Purkinje cell (primary cell): Measurements from ENCODE around the gene FLAD1. TPM values are rescaled to one million over a fixed set of nuclear protein-coding genes. Genes with fewer than 3 reads are reported as not detected.

Experiments used
- polyA plus RNA-seq: library from polyadenylated mRNA; unstranded; fragments of >200 nt; fragmentation: Nextera tagmentation; gene quantifications from 2 replicates; pipeline ENCODE4 v1.2.1, GENCODE V29; 2014

Gene FLAD1
- 21.8 and 34.5 TPM in 2 replicates for polyA plus RNA-seq

DNA sequence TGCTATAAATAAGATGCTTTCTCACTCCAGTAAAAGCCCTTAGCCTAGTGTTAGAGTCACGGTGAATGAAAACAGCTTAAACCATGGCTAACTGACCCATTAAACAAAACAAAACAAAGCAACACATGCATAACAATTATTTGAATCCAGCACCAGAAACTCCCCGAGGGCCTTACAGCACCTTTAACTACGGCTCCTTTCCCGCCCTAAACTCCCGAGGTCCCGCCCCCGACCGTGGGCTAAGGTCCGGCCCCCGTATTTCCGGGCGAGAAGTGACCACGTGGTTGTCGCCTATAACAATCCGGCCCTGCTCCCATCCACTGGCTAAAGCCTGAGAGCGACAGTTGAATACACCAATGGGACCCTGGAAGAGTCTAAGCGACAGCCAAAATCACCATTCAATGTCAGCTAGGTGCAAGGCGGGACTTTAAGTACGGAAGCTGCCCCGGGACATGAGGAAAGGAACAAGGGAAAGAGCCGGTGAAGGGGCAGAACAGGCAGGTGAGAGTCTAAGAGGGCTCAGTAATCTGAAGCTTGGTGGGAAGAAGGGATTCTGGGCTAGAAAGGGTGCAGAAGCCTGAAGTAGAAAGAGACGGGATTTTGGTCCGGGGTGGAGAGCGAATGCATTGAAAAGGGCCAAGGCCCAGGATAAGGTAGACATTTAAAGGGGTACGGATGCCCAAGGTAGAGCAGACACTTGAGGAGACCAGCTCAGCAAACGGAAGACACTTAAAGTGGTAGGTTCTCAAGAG, at the start of gene FLAD1:
Gene FLAD1 (plus strand): TSS at position 448 of the 752 bp plus-strand sequence. CDS start 351 bp downstream, outside the sequence.

DNA sequence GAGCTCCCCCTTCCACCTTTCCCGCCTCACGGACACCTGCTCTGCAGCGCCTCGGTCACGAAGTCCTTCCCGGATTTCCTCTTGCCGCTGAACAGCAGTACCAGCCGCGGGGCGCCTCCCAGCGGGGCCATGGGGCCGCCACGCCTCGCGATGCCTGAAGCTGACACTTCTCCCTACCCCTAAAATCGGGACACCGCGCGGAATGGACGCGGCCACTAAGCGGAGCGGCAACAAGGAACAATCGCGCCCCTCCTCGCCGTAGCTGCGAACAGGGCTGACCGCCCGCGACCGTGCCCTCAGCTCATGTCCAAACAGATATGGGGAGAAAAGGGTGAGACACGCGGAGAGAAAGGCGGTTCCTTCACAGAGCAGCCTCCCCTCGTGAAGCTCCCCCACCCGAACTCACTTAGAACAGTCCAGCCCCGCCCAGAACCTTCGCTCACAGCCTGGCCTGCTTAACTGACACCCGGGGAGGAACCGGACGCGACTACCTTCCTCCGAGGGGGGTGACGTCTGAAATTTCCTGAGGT, 46.5 kb upstream of the FLAD1 start, which contains the start of gene PMVK:
Gene PMVK (minus strand): TSS at position 165 of the 530 bp plus-strand sequence. CDS start 34 bp downstream, at position 131.

DNA sequence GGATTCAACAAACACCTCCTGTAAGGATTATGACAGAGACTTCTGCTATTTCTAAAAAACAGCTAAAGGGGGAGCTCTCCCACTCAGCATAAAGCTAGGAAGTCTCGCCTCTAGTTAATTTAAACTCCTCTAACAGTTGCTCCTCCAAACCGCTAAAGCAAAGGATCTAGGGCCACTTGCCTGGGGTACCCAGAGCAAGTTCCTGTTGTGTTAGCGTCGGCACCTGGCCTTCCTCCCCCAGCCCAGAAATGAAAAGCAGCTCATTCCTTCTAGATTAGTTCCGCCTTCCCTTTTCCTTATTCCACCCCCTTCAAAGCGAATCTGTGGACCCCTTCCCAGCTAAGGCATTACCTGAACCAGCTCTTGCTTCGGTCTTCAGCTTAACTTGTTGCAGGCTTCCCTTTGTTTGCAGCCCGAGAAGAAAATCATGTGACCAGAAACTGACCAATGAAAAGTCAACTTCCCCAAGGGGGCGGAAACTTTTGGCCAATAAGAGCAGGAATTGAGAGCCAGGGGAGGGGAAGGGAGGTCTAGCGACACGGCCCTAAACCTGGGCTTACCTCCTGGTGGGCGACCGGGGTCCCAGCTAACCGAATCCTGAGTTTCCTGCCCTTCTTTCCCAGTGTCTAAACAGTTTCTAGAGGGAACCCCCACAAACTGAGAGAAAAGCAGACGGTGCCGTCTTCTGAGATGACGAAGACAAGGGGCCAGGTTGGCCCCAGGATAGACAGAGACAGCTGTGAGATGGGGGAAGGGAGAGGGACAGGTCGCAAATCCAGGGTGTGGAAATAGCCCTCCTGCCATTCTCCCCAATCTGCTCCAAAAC, 27.2 kb upstream of the FLAD1 start, which contains the start of gene PBXIP1:
Gene PBXIP1 (minus strand): TSS at position 382 of the 826 bp plus-strand sequence. CDS start 2,378 bp downstream, outside the sequence.

DNA sequence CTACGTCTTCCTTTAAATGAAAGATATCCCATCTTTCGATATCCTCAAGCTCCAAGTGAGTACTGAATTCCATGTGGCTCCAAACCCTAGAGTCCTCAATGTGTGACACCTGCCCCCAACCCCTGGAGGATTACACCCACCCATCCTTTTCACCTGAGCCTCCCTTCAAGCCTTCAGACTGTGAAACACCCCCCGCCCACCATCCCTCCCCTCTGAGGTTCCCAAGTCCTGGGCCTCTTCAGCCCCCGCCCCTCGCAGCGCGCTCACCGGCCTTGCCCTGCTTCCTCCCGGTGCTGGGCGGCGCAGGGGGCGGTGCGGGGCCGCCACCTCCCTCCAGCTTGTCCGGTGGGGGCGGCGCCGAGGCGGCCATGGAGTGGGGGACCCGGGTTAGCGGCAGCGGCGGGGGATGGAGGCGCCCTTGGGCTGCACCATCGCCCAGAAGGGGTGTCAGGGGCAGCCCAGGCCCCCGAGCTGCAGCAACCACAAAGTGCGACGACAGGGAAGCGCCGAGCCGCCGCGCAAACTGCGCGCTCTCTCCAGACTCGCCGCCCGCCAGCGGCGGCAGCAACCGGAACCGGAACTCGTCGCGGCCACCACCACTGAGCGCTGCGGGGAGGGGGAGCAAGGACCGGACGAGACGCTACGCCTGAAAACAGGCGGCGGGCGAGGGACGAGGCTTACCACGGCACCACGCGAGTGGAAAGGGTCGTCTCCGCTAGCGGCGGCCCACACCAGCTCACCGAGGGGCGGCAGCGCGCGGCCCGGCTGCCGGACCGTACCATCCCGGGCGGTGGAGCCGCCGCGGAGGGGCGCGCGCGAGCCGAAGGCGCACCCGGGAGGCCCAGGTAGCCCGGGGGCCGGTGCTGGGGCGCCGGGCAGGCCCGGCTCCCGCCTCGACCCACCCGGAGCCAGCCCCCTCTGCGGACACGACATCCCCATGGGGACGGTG, 21.7 kb upstream of the FLAD1 start, which contains the start of gene PYGO2:
Gene PYGO2 (minus strand): TSS at position 576 of the 949 bp plus-strand sequence. CDS start 206 bp downstream, at position 370.

DNA sequence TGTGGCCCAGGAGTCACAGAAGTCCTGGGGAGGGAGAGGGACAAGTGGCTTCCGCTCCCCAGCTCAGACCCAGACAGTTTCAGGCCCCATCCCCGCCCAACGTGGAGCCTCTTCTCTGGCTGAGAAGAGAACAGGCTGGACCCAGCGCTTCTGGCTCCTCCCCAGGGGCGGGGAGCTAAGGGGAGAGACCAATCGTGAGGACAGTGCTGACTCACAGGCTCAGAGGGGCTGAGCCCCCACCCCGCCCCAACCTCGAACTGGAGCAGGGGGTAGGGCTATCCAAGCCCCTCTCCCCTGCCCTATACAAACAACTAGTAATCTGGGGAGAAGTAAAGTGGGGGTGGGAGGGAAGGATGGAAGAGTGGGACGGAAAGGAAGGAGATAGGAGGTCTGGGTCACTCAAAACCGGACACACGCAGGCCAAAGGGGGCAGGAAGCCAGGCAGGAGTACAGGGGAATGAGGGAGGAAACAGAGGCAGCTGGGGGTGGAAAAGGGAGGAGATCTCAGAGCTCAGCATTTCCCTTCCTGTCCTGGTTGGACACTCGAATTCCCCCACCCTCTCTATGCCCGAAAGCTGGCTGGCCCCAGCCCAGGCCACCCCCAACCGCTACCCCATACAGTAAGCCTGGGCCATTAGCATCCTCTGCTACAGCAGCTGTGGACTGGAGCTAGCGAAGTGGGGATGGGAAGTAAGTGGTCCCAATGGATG, 12.4 kb upstream of the FLAD1 start, which contains the start of gene SHC1:
Gene SHC1 (minus strand): TSS at position 117 of the 710 bp plus-strand sequence. CDS start 221 bp downstream, outside the sequence.

DNA sequence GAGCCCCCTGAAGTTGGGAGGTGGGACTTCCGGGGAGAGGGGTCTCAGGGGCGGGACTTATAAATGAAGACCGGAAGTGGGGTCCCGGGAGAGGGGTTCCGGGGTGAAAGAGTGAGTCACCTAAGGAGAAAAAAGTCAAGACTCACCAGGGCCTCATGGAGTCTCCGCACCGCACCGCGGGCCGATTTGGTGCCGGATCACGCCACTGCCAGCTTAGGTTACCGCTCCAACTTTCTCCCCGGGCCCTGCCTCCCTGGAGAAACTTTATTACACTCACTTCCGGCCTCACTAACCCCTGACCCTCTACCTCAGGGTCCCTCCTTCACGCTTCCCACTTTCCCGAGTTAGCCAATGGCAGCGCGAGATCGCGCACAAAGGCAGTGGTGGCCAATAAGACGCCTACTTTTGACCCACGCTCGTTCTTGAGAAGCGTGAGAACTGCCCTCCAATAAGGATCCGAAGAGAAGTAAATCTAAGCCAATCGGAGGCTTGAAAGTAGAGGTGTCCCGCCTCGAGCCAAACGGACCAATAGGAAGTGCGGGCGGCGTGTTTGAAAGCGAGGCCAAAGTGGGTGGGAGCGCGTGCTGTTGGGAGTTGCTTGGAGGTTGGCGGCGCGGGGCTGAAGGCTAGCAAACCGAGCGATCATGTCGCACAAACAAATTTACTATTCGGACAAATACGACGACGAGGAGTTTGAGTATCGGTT, 8.9 kb upstream of the FLAD1 start, which contains the start of gene CKS1B:
Gene CKS1B (plus strand): TSS at position 580 of the 706 bp plus-strand sequence. CDS start 65 bp downstream, at position 645.

DNA sequence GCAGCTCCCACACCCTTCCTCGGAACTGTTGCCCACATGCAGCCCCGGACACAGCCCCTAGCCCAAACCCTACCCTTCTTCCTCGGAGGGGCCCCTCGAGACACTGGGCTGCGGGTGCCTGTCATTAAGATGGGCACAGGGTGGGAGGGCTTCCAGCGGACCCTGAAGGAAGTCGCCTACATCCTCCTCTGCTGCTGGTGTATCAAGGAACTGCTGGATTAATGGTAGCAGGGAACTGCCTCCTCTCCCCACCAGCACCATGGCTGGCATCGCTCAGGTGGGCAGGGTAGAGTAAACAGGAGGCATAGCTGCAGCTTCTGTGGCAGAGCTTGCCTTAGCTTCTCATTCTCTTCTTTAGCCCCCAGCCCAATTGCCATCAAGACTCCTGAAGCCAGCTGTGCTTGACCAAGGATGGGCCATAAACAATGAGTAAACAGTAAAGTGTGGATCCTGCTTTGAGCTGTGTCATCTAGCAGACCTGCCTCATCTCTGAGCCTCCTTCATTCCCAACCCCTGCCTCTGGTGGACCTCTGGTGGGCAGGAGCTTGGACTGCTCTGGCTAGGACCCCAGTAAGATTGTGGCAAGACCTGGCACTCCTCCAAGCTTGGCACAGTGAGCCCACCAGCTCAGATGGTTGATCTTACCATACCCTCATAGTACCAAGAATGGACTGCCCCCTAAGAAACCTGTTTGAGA, 10.6 kb downstream of the FLAD1 start, which contains the start of gene LENEP:
Gene LENEP (plus strand): TSS at position 15 of the 697 bp plus-strand sequence. CDS start 22 bp downstream, at position 37.

DNA sequence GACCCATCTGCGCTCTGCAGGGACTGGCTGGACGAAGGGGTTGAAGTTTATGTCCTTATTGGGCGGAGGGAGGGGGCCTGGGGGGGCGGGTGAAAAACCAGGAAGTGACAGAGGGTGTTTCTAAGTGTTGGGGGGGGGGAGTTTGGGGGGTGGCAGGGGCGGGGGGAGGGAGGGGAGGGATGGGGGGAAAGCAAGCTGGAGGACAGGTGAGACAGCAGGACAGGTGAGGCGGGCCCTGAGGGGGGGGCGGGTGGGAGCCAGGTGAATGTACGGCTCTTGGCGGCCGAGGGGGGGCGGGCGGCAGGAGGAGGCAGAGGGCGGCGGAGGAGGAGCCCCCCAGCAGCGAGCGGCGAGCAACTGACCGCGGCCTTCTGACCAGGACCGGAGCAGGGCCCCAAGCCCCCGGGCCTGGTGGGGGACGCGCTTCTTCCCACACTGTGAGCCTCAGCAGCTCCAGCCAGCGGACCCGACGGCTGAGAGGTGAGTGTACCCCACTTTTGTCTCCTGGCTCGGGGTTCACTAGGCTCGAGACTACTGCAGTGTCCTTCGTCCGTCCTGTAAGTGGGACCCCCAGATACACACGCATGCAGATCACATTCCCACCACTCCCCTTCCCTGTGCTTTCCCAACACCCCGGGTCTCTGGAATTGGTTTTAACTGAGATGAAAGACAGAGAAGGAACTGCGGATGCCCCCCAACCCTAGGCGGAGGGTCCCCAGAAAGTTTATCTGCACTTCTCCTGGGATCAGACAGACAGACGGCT, 19.5 kb downstream of the FLAD1 start, which contains the start of gene ZBTB7B:
Gene ZBTB7B (plus strand): TSS at position 339 of the 763 bp plus-strand sequence. CDS start 11,859 bp downstream, outside the sequence.

DNA sequence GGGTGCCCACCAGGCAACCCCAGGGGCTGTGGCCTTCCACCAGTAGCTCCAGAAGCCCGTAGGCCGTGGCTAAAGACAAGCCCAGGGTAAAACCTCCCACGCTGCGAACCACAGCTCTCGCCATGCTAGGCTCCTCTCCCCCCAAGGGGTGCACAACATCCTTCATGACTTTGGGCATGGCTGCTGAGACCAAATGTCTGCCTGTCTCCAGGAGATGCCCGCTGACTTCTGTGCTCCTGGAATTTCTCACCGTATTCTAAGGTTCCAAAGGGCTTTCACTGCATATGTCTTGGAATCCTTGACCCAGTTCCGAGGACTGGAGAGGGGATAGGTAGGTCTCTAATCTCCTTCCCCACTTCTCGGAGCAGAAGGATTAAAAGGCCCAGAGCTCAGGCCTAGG, 50.4 kb downstream of the FLAD1 start, which contains the start of the genes DCST1 and DCST2:
Gene DCST1 (plus strand): TSS at position 301 of the 400 bp plus-strand sequence. CDS start 213 bp downstream, outside the sequence.
Gene DCST2 (minus strand): TSS at position 258 of the 400 bp plus-strand sequence. CDS start 80 bp downstream, at position 178.

Other genes with a start within 250 kb of the FLAD1 start
- 1.2 and 1.4 TPM in 2 replicates for gene KCNN3, start 113.1 kb upstream of the FLAD1 start, polyA plus RNA-seq
- gene PMVK, start 46.6 kb upstream of the FLAD1 start, polyA plus RNA-seq = 25.0 and 27.5 TPM in 2 replicates
- 1.2 and 1.5 TPM in 2 replicates for gene PBXIP1, start 27.2 kb upstream of the FLAD1 start, polyA plus RNA-seq
- 2.0 and 3.7 TPM in 2 replicates for gene PYGO2, start 21.6 kb upstream of the FLAD1 start, polyA plus RNA-seq
- 1.3 and 2.0 TPM in 2 replicates for gene SHC1, start 12.6 kb upstream of the FLAD1 start, polyA plus RNA-seq
- gene CKS1B, start 8.7 kb upstream of the FLAD1 start, polyA plus RNA-seq = 48.7 and 52.2 TPM in 2 replicates
- gene LENEP, start 10.2 kb downstream of the FLAD1 start, polyA plus RNA-seq = not detected in 2 replicates
- 0.15 TPM in 1 of 2 replicates, not detected in the other for gene ZBTB7B, start 19.5 kb downstream of the FLAD1 start, polyA plus RNA-seq
- gene DCST2, start 50.4 kb downstream of the FLAD1 start, polyA plus RNA-seq = not detected in 2 replicates
- gene DCST1, start 50.5 kb downstream of the FLAD1 start, polyA plus RNA-seq = not detected in 2 replicates
- gene ADAM15, start 68.0 kb downstream of the FLAD1 start, polyA plus RNA-seq = 0.28 and 1.2 TPM in 2 replicates
- gene EFNA4, start 80.4 kb downstream of the FLAD1 start, polyA plus RNA-seq = not detected in 2 replicates
- gene EFNA3, start 95.5 kb downstream of the FLAD1 start, polyA plus RNA-seq = 2.2 and 6.2 TPM in 2 replicates
- gene EFNA1, start 144.5 kb downstream of the FLAD1 start, polyA plus RNA-seq = 1.4 and 3.8 TPM in 2 replicates
- gene SLC50A1, start 152.5 kb downstream of the FLAD1 start, polyA plus RNA-seq = 4.2 and 5.1 TPM in 2 replicates
- gene DPM3, start 157.2 kb downstream of the FLAD1 start, polyA plus RNA-seq = 88.7 and 130 TPM in 2 replicates
- 468 and 662 TPM in 2 replicates for gene KRTCAP2, start 190.0 kb downstream of the FLAD1 start, polyA plus RNA-seq
- gene TRIM46, start 190.5 kb downstream of the FLAD1 start, polyA plus RNA-seq = 0.73 and 2.3 TPM in 2 replicates
- 0.56 and 2.3 TPM in 2 replicates for gene THBS3, start 224.6 kb downstream of the FLAD1 start, polyA plus RNA-seq
- gene MTX1, start 225.4 kb downstream of the FLAD1 start, polyA plus RNA-seq = 19.3 and 24.2 TPM in 2 replicates